ENCODE results near the gene CREBBP. TPM values are rescaled to one million over a fixed set of nuclear protein-coding genes. Genes with fewer than 3 reads are reported as not detected.

CREBBP gene
- polyA plus RNA-seq, 1 experiment, result 9.8 TPM

DNA sequence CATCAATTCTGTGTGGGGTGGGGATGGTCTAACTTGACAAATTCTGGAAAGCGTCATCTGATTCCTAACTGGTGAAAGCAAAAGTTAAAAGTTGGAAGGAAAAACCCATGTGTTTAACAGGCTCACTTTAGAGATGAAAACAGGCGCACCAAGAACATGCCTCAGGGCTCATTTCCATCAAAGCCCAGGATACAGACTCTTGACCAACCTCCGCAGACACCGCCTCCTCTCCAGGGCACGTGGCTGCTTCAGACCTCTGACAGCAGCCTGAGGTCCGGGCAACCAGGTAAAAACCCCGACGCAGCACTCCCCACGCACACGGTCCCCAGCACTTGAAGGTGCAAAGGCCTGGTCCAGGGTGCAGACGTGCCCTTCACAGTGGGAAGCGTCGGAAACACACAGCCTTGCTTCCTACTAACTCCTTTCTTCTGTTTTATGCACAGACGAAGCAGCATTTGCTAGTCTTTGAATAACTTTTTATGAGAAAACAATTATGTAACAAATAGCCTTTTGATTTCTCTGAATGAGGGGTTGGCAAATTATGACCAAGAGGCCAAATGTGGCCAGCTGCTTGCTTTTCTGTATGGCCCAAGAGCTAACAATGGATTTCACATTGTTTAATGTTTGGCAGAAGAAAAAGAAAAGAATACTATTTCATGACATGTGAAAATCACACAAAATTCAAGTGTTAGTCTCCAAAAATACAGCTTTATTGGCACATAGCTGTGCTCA is 119.0 kb downstream of the CREBBP start:
- H3K4me3 ChIP-seq (ENCODE audit: low read depth, low read length), result no peak overlapping the region
- no peak overlapping the region for H3K27ac ChIP-seq (ENCODE audit: low read depth, low read length)
- ChIA-PET CTCF (no interaction called here), POLR2A (no interaction called here)
- TF ChIP-seq, protein P1, sequence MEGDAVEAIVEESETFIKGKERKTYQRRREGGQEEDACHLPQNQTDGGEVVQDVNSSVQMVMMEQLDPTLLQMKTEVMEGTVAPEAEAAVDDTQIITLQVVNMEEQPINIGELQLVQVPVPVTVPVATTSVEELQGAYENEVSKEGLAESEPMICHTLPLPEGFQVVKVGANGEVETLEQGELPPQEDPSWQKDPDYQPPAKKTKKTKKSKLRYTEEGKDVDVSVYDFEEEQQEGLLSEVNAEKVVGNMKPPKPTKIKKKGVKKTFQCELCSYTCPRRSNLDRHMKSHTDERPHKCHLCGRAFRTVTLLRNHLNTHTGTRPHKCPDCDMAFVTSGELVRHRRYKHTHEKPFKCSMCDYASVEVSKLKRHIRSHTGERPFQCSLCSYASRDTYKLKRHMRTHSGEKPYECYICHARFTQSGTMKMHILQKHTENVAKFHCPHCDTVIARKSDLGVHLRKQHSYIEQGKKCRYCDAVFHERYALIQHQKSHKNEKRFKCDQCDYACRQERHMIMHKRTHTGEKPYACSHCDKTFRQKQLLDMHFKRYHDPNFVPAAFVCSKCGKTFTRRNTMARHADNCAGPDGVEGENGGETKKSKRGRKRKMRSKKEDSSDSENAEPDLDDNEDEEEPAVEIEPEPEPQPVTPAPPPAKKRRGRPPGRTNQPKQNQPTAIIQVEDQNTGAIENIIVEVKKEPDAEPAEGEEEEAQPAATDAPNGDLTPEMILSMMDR (IDR thresholded peaks at IDR 0.05; ENCODE audit: low read depth, low read length), result no peak
- no peaks in the 10 kb centered on the region for H3K27me3 ChIP-seq (ENCODE audit: control insufficient read depth, insufficient read depth, low read length)
- H3K9me3 ChIP-seq (ENCODE audit: control insufficient read depth, insufficient read depth, low read length), result no peaks in the 10 kb centered on the region
- DNase-seq (ENCODE audit: low read depth, low spot score), result no peak

DNA sequence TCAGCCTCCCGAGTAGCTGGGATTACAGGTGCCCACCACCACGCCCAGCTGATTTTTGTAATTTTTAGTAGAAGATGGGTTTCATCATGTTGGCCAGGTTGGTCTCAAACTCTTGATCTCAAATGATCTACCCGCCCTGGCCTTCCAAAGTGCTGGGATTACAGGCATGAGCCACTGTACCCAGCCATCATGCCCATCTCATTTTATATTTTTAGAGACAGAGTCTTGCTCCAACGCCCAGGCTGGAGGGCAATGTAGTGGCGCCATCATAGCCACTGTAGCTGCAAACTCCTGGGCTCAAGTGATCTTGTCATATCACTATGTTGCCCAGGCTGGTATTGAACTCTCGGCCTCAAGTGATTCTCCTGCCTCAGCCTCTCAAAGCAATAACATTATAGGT is 120.0 kb downstream of the CREBBP start:
- DNase-seq (ENCODE audit: low read depth, low spot score), result no peak
- H3K9me3 ChIP-seq (ENCODE audit: control insufficient read depth, insufficient read depth, low read length), result no peaks in the 10 kb centered on the region
- no peak overlapping the region for H3K27ac ChIP-seq (ENCODE audit: low read depth, low read length)
- POLR2A ChIA-PET, result no interaction called here
- no peak overlapping the region for H3K4me3 ChIP-seq (ENCODE audit: low read depth, low read length)
- CTCF ChIA-PET, result interaction anchor here (0.5 kb wide), 1 partner anchor 512 kb away, joined by 3 read pairs; the partner anchor contains the start of gene TFAP4
- TF ChIP-seq, protein P1 (IDR thresholded peaks at IDR 0.05; ENCODE audit: low read depth, low read length), result no peak
- no peaks in the 10 kb centered on the region for H3K27me3 ChIP-seq (ENCODE audit: control insufficient read depth, insufficient read depth, low read length)

DNA sequence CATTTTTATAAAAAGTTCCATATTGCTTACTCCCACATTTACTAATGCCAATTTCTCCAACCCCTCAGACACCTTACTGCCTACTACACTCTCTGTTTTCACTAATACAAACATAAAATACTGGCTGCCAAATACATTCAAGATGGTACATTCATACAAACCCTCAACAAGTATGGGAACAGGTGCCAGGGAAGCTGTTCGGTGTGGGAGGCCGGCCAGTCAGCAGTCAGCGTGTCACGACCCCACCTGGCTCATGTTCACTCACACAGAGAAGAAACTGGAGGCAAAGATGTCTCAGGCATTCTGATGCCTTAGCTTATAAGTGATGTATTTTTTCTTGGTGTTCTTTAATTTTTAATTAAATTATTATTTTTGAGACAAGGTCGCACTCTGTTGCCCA is 120.8 kb downstream of the CREBBP start:
- ChIA-PET CTCF (interaction anchor here (0.5 to 0.7 kb wide), 3 partner anchors 37 to 570 kb away, joined by 3 to 7 read pairs (median 4); partner anchors contain the start of gene TFAP4), POLR2A (no interaction called here)
- H3K4me3 ChIP-seq (ENCODE audit: low read depth, low read length), result no peak overlapping the region
- no peaks in the 10 kb centered on the region for H3K9me3 ChIP-seq (ENCODE audit: control insufficient read depth, insufficient read depth, low read length)
- H3K27ac ChIP-seq (ENCODE audit: low read depth, low read length), result no peak overlapping the region
- TF ChIP-seq, protein P1 (IDR thresholded peaks at IDR 0.05; ENCODE audit: low read depth, low read length), result no peak
- DNase-seq (ENCODE audit: low read depth, low spot score), result no peak
- H3K27me3 ChIP-seq (ENCODE audit: control insufficient read depth, insufficient read depth, low read length), result no peaks in the 10 kb centered on the region

DNA sequence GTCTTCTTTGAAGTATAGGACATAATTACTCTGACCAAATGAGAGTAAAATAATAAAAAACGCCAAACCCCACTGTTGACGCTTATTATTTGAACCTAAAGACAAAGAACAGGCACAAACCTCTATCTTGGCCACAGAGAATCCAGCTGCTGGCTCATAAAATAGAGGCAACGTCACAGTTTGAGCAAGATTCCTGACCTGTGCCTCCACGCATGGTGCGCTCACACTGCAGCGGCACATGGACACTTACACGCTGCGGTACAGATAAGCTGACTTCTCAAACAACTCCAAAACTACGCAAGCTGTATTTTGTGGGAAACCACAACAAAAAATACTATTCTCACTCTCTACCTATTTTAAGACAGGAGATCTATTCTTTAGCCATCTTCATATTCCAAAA is 124.4 kb downstream of the CREBBP start:
- Histone ChIP-seq H3K27ac (ENCODE audit: low read depth, low read length) (no peak overlapping the region), H3K27me3 (ENCODE audit: control insufficient read depth, insufficient read depth, low read length) (no peaks in the 10 kb centered on the region), H3K4me3 (ENCODE audit: low read depth, low read length) (no peak overlapping the region), H3K9me3 (ENCODE audit: control insufficient read depth, insufficient read depth, low read length) (no peaks in the 10 kb centered on the region)
- ChIA-PET CTCF (no interaction called here), POLR2A (no interaction called here)
- DNase-seq (ENCODE audit: low read depth, low spot score), result no peak
- TF ChIP-seq, protein P1 (IDR thresholded peaks at IDR 0.05; ENCODE audit: low read depth, low read length), result no peak

DNA sequence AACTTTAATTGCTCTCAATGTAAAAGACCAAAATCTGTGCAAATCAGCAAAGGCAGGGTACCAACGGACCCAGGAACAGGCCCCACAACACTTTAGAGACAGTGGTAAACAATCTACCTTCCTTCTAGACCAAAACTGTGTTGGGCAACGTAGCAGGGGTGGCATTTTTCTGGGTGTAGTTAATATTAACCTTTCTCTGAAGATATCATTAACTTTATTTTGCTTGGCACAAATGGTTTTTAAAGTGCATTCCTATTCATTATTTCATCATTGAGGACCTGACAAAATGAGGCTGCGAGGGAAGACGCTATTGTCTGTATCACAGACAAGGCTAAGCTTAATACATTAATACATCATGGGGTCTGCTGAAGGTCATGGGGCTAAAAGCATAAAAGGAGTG is 125.3 kb downstream of the CREBBP start:
- Histone ChIP-seq H3K4me3 (ENCODE audit: low read depth, low read length) (no peak overlapping the region), H3K27ac (ENCODE audit: low read depth, low read length) (no peak overlapping the region), H3K9me3 (ENCODE audit: control insufficient read depth, insufficient read depth, low read length) (no peaks in the 10 kb centered on the region), H3K27me3 (ENCODE audit: control insufficient read depth, insufficient read depth, low read length) (no peaks in the 10 kb centered on the region)
- no peak for DNase-seq (ENCODE audit: low read depth, low spot score)
- POLR2A ChIA-PET, result no interaction called here
- CTCF ChIA-PET, result no interaction called here
- TF ChIP-seq, protein P1 (IDR thresholded peaks at IDR 0.05; ENCODE audit: low read depth, low read length), result no peak
